Activated CD4-positive, alpha-beta T cell treated with anti-CD3 and anti-CD28 coated beads, Interleukin-2, Interleukin-4, amounts not matched to agents 100 ng/mL and 50 ng/mL, durations not matched to agents 16 hours and 8 hours (primary cell): ENCODE results near the gene GMFB.
A peak's percentile ranks its signal among the peaks of the same experiment; 100 is the strongest.

Experiments
- DNase-seq: peaks from one replicate; pipeline ENCODE4 v3.0.0-alpha.2; 2020; ENCODE audit warnings: low spot score

The GMFB gene

GRCh38 chr14:54490445-54491175 lies 1.8 kb upstream of the GMFB start:
- DNase-seq = no peak

GRCh38 chr14:54489731-54490444 lies 1.1 kb upstream of the GMFB start:
- DNase-seq = no peak

- no peak for DNase-seq
These were observed 521 bp upstream of the GMFB start for GRCh38 chr14:54489318-54489683.

GRCh38 chr14:54488318-54488645 lies 498 bp downstream of the GMFB start:
- peak; percentile 13 for DNase-seq

DNA sequence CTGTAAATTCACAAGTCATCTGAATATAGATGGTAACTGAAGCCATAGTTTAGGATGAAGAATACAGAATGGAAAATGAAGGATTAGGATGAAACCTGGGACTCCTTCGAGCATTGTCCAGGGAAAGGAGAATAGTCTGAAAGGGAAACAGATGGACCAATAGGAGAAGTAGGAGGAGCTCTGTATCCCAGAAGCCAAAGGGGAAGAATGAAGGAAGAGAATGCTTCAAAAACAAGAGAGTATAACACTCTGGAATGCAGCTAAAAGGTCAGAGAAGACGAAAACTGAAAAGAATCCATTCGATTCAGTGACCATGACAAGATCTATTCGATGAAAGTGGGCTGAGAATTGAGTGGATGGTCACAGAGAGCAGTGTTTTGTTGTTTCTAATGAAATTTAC lies 1.0 kb downstream of the GMFB start:
- DNase-seq = no peak

DNA sequence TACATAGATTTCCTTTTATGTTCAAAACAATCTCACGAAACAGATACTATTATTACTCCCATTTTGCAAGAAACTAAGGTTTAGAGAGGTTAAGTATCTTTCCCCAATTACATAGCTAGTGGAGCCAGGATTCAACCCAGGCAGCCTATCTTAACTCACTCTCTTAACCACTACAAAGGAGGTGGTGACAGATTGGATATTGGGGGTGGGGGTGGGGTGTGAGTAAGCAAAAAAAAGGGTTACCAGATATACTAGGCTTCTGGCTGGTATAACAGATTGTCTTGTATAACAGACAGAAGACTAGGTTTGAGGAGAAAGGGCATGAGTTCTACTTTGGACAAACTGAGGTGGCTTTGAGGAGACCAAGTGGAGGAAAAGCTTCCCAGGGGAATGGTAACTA lies 2.1 kb downstream of the GMFB start:
- DNase-seq = no peak

DNA sequence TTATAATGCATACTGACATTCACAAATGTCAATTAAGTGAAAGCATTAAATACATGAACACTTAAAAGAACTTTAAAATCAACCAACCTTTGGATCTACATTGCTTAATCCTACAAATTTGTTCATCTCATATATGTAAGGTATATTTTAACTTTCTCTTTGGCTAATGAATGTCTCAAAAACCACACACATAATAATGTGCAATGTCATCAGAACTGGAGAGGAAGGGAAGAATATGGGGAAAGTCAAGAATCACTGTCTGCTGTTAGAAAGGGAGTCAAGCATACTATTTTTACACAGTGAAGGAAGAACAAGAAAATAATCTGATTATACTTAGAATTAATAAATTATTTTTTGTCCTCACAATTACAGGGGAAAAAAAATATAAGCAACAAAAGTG lies 4.9 kb downstream of the GMFB start:
- DNase-seq = no peak

GRCh38 chr14:54483073-54483745 lies 5.6 kb downstream of the GMFB start:
- no peak for DNase-seq

GRCh38 chr14:54481695-54482094 lies 7.1 kb downstream of the GMFB start:
- no peak for DNase-seq

DNA sequence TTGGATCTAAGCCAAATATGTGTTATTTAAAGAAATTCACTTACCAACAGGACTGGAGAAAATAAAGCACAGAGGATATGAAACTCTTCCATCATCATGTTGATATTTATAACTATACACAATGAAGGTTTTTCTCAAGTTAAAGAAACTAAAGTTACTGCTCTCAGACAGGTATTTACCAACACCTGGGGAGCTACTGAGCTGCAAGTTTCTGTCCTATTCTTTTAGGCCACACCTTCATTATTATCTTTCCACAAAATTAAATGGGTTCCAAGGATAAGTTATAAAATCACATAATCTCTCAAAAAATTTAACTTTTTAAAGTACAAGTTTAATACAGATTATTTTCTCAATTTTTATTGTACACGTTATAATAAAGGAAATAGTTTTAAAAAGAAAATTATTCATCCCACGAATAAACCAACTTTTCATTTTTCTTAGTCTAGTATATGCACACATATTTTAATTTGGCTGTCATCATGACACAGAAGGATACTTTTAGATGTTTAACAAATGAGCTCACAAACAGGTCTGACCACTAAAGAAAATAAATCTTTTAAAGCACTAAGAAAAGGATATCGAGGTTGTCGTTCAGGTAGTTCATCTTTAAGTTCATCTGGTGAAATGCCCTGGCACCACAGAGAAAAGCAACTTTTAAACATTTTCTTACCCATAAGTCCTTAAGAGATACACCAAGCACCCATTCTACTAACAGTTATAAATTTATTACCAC lies 7.8 kb downstream of the GMFB start:
- no peak for DNase-seq

DNA sequence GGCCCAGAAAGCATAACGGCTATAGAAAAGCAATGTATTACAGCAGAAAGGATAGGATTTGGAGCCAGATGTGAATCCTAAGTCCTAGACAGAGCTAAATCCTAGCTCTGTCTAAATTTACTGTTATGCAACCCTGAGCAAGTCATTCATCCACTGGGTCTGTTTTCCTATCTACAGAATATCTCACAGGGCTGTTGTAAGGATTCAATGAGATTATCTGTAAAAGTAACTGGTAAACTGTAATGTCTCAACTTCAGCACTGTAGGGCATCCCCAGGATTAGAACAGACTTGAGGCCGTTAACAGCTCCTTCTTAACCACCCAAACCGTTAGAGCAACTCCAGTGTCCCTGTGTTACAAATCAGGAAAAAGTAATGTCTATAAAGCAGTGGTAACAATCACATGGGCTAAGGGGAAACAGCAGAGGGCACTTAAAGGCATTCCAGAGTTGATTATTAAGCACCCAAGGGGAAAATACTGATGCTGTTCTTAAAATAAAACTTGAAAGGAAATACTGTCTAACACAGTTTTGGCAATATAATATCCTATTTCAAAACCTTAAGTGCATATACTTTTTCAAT lies 10.1 kb downstream of the GMFB start:
- DNase-seq = no peak

DNA sequence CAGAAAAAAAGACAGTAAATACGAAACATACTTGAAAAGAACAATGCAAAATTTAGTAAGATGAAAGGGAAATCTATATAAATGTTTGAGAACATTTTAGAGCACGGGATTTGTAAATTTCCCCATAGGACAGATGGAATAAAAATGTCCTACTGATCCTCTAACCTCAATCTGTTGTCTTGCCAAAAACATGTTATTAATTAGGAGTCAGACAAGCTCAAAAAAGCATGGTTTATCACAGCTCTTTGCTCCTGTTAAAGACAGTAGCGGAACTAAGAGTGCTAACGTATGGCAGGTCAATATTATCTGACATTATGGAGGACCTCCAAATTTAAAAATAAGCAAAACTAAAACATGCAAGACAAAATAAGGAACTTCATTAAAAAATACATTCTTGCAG lies 12.9 kb downstream of the GMFB start:
- DNase-seq = no peak

GRCh38 chr14:54475187-54475899 lies 13.4 kb downstream of the GMFB start:
- DNase-seq = no peak

GRCh38 chr14:54474232-54474793 lies 14.5 kb downstream of the GMFB start:
- no peak for DNase-seq

DNA sequence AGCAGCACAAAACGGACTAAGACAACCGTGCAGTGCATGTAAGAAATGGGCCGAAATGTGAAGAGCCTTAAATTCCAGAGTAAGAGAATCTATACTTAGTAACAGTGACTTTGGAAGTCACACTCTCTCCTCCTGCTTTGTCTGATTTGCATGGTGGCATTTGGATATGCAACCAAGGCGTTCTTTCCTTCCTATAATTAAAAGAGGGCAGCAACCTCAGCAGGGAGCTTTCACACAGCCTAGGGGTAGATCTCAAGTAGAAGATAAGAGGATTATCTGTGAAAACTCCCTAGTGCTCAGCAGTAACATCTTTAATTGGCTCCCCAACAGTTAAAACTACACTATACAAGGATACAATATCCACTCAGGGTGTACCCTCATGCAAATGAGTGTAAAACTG lies 16.5 kb downstream of the GMFB start:
- DNase-seq = no peak

DNA sequence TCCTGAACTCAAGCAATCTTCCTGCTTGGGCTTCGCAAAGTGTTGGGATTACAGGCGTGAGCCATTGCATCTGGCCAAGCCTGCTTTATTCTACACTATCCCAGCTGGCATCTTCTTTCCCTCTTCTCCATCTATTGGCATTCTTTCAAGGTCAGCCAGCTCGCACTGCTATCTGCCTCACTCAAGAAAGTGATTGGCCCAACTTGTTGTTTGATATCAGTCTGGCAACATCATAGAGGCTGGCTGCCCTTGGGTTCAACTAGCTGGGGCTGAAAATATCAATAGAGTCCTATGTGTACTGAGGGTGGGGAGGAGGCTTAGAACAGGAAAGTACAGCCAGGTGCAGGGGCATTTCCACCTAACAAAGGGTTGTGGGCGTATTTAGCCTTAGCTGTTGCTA lies 17.1 kb downstream of the GMFB start:
- DNase-seq = no peak

DNA sequence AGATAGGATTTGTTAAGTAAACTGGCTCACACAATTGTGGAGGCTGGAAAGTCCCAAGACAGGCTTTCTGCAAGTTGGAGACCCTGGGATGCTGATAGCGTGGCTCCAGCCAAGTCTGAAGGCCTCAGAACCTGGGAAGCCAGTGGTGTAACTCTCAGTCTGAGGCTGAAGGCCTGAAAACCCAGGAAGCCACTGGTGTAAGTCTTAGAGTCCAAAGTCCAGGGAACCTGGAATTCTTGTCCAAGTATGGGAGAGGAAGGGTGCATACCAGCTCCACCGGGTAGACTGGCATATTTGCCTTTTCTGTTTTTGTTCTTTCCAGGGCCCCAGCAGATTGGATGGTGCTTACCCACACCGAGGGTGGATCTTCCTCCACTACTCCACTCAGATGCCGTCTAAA lies 18.1 kb downstream of the GMFB start:
- DNase-seq = no peak

DNA sequence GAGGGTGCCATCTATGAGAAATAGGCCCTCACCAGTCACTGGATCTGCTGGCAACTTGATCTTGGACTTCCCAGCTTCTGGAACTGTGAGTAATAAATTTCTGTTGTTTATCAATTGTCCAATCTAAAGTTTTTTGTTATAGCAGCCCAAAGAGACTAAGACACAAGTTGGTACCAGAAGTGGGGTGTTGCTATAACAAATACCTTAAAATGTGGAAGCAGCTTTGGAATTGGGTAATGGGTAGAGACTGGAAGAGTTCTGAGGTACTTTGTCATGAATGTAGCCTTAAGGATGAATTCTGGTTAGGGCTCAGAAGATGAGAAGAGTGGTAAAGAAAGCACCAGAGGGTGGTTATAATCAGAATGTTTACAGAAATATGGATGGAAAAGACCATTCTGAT lies 21.5 kb downstream of the GMFB start:
- no peak for DNase-seq

DNA sequence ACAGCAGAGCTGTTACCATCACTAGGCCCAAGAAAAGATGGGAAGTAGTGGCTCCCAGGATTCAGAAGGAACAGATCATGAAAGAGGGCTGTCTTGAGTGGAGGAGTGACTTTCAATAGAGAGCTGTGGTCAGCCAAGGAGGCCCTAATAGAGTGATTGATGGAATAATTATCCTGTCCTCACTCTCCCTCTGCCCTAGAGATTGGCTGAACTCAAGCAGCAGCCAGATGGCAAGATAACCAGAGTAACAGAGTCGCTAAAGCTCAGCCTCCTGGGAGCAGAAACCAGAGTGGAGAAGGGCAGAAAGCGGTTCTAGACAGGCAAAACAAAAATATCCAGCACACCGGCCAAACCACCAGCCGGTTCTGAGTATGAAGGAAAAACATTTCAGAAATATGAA lies 23.1 kb downstream of the GMFB start:
- DNase-seq = no peak

DNA sequence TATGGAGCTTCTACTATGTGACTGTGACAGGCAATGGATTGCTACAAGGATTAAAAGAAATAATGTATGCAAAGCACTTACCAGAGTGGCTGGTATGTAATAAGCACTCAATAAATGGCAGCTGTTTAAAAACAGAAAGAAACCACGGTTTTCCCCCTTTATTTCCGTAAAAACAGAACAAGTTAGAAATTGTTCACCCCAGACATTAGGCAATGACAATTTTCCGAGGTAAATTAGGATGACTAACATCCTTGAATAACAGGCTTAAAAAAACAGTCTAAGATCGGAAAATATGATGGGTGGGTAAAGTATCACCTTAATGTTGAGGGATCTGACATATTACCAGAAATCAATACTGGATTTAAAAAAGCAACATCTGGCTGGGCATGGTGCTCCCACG lies 26.7 kb downstream of the GMFB start:
- no peak for DNase-seq

GRCh38 chr14:54459106-54459505 lies 29.7 kb downstream of the GMFB start:
- no peak for DNase-seq
